Measurements from ENCODE around the gene BBS5.
A peak's percentile ranks its signal among the peaks of the same experiment; 100 is the strongest.

The BBS5 gene

DNA sequence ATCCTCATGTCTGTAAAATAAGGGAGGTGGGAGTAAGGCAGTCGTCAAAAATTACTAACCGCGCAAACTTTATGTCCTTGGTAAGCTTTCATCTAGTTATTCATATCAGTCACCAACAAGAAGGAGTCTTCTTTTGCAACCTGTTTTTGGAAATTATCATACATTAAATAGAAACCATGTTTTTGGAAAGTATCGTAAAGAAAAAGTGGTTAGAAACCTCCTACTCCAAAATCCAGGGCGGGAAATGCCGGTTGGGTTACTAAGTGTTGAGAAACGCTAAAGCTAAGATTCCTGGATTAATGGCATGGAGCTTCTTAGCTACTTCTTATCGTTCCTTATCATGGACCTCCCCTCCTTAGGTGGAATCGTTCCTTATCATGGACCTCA, 778 bp downstream of the BBS5 start:
- no peak for ATAC-seq (ENCODE audit: low read depth)
- Histone ChIP-seq H3K27ac (ENCODE audit: poor library complexity, severe bottlenecking) (no peak overlapping the region), H3K9me3 (ENCODE audit: severe bottlenecking) (no peaks in the 10 kb centered on the region), H3K36me3 (ENCODE audit: low read depth) (peaks cover 5% of the 10 kb centered on the region; the same call in 1 of the 2 replicates), H3K27me3 (ENCODE audit: insufficient read depth, poor library complexity, severe bottlenecking) (no peaks in the 10 kb centered on the region), H3K4me1 (ENCODE audit: insufficient read depth, poor library complexity, severe bottlenecking) (peaks cover 3% of the 10 kb centered on the region), H3K4me3 (ENCODE audit: severe bottlenecking) (peak overlapping the region; percentile 47)
- TF ChIP-seq, protein P1, sequence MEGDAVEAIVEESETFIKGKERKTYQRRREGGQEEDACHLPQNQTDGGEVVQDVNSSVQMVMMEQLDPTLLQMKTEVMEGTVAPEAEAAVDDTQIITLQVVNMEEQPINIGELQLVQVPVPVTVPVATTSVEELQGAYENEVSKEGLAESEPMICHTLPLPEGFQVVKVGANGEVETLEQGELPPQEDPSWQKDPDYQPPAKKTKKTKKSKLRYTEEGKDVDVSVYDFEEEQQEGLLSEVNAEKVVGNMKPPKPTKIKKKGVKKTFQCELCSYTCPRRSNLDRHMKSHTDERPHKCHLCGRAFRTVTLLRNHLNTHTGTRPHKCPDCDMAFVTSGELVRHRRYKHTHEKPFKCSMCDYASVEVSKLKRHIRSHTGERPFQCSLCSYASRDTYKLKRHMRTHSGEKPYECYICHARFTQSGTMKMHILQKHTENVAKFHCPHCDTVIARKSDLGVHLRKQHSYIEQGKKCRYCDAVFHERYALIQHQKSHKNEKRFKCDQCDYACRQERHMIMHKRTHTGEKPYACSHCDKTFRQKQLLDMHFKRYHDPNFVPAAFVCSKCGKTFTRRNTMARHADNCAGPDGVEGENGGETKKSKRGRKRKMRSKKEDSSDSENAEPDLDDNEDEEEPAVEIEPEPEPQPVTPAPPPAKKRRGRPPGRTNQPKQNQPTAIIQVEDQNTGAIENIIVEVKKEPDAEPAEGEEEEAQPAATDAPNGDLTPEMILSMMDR (IDR thresholded peaks at IDR 0.05; ENCODE audit: poor library complexity, severe bottlenecking): no peak
- no peak for DNase-seq (ENCODE audit: low spot score)

DNA sequence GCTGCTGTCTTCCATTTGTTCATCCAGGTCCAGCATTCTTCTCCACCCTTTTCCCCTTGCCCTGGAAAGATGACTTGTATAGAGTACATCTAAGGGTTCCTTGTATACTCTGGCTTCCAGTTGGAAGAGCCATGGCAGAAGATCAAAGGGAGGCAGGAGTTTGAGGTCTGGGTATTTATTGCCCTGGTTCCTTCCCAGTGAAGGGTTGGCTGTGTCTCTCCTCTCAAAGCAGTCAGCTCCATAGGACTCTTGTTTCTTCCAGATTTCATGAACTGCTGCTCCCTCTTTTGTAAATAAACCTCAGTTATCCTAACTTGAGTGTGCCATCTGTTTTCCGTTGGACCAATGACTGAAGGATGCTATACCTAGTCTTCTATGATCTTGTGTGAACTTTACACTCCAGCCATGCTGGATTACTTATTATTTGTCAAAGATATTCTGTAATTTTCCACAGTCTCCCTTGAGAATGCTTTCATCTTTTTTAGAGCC, 6.4 kb downstream of the BBS5 start:
- Histone ChIP-seq H3K4me3 (ENCODE audit: severe bottlenecking) (no peak overlapping the region), H3K27ac (ENCODE audit: poor library complexity, severe bottlenecking) (no peak overlapping the region), H3K36me3 (ENCODE audit: low read depth) (peaks cover 8% of the 10 kb centered on the region), H3K27me3 (ENCODE audit: insufficient read depth, poor library complexity, severe bottlenecking) (no peaks in the 10 kb centered on the region), H3K9me3 (ENCODE audit: severe bottlenecking) (no peaks in the 10 kb centered on the region), H3K4me1 (ENCODE audit: insufficient read depth, poor library complexity, severe bottlenecking) (no peaks in the 10 kb centered on the region)
- ATAC-seq (ENCODE audit: low read depth) (no peak), DNase-seq (ENCODE audit: low spot score) (no peak)
- TF ChIP-seq, protein P1 (IDR thresholded peaks at IDR 0.05; ENCODE audit: poor library complexity, severe bottlenecking): no peak

DNA sequence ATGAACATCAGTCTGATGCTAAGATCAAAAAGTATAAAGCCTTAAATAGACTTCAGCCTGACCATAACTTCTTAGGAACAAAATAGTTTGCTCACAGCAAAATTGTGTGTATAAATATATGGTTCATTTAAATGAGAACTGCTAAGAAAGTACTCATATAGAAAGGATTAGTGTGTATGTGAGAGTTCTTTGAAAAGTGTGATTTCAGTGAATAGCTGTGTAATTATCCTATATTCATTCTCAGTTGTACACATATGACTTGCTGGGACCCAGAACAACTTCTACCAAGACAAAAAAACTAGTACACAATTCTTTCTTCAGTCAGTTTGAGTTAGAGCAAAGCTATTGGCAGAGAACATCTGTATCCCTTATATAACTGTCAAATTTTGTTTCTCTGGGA, 7.2 kb downstream of the BBS5 start:
- no peaks in the 10 kb centered on the region for H3K27me3 ChIP-seq (ENCODE audit: insufficient read depth, poor library complexity, severe bottlenecking)
- ATAC-seq (ENCODE audit: low read depth): no peak
- no peak overlapping the region for H3K27ac ChIP-seq (ENCODE audit: poor library complexity, severe bottlenecking)
- H3K9me3 ChIP-seq (ENCODE audit: severe bottlenecking): no peaks in the 10 kb centered on the region
- H3K4me3 ChIP-seq (ENCODE audit: severe bottlenecking): no peak overlapping the region
- TF ChIP-seq, protein P1 (IDR thresholded peaks at IDR 0.05; ENCODE audit: poor library complexity, severe bottlenecking): no peak
- peaks cover 8% of the 10 kb centered on the region for H3K36me3 ChIP-seq (ENCODE audit: low read depth)
- DNase-seq (ENCODE audit: low spot score): no peak
- no peaks in the 10 kb centered on the region for H3K4me1 ChIP-seq (ENCODE audit: insufficient read depth, poor library complexity, severe bottlenecking)

DNA sequence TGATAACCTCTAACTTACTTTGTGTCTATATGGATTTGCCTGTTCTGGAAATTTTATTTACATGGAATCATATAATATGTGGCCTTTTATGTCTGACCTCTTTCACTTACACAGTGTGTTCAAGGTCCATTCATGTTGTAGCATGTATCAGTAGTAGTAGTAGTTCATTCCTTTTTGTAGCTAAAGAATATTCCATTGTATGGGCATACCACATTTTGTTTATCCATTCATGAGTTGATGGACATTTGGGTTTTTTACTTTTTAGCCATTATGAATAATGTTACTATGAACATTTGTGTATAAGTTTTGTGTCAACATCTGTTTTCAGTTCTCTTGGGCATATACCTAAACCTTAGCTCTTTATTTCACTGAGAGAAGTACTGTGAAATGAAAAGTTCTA, 11.5 kb downstream of the BBS5 start:
- H3K4me1 ChIP-seq (ENCODE audit: insufficient read depth, poor library complexity, severe bottlenecking): no peaks in the 10 kb centered on the region
- no peak overlapping the region for H3K27ac ChIP-seq (ENCODE audit: poor library complexity, severe bottlenecking)
- DNase-seq (ENCODE audit: low spot score) (no peak), ATAC-seq (ENCODE audit: low read depth) (no peak)
- peaks cover 5% of the 10 kb centered on the region for H3K36me3 ChIP-seq (ENCODE audit: low read depth)
- H3K4me3 ChIP-seq (ENCODE audit: severe bottlenecking): no peak overlapping the region
- no peaks in the 10 kb centered on the region for H3K9me3 ChIP-seq (ENCODE audit: severe bottlenecking)
- H3K27me3 ChIP-seq (ENCODE audit: insufficient read depth, poor library complexity, severe bottlenecking): no peaks in the 10 kb centered on the region
- TF ChIP-seq, protein P1 (IDR thresholded peaks at IDR 0.05; ENCODE audit: poor library complexity, severe bottlenecking): no peak

DNA sequence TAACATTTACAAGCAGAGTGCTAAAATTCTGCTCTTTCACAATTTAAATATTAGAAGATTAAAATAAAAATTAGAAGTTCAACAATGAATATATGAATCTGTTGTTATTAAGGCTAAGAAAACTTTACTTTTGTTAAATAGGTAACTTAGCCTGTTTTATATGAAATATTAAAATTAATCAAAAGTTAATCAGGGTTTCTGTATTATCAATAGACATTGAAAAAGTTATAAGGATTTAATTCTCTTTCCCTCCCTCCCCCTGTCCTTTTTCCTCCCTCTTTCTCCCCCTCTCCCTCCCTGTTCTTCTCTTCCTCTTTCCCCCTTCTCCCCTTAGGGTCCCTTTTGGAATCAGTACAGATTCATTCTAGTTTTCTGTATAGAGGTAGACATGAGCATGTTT, 12.1 kb downstream of the BBS5 start:
- Histone ChIP-seq H3K27me3 (ENCODE audit: insufficient read depth, poor library complexity, severe bottlenecking) (no peaks in the 10 kb centered on the region), H3K9me3 (ENCODE audit: severe bottlenecking) (no peaks in the 10 kb centered on the region), H3K27ac (ENCODE audit: poor library complexity, severe bottlenecking) (no peak overlapping the region), H3K4me3 (ENCODE audit: severe bottlenecking) (no peak overlapping the region), H3K36me3 (ENCODE audit: low read depth) (peaks cover 5% of the 10 kb centered on the region), H3K4me1 (ENCODE audit: insufficient read depth, poor library complexity, severe bottlenecking) (no peaks in the 10 kb centered on the region)
- TF ChIP-seq, protein P1 (IDR thresholded peaks at IDR 0.05; ENCODE audit: poor library complexity, severe bottlenecking): no peak
- ATAC-seq (ENCODE audit: low read depth) (no peak), DNase-seq (ENCODE audit: low spot score) (no peak)
